Measurements from ENCODE around the gene CGB5.
"Not testable (repeated sequence)": the region's sequence is repeated elsewhere in the genome, so short reads cannot be mapped to it uniquely, and the experiment has no call there.

Gene CGB5

DNA sequence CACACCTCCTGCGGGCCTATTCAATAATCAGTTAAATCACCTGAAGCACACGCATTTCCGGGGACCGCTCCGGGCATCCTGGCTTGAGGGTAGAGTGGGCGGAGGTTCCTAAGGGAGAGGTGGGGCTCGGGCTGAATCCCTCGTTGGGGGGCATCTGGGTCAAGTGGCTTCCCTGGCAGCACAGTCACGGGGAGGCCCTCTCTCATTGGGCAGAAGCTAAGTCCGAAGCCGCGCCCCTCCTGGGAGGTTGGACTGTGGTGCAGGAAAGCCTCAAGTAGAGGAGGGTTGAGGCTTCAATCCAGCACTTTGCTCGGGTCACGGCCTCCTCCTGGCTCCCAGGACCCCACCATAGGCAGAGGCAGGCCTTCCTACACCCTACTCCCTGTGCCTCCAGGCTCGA lies at the start of gene CGB5:
Gene CGB5 (plus strand): TSS at position 301 of the 400 bp plus-strand sequence. CDS start 362 bp downstream, outside the sequence.
- DNase-seq (ENCODE audit: low read depth) = not testable (repeated sequence)

DNA sequence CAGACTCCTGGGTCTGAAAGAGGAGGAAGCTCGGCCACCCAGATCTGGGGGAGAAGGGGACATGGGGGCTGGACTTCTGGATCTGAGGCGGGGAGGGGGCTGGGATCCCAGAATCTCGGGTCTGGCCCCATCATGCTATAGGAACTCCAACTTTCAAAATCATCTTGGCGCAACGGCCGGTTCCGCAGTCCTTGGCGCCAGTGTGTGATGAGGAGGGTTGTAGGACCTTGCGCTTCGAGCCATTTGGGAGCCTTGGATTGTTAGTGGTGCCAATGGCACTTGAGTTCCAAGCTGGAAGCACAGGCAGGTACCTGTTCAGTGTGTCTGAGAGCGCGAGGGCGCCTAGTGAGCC lies 49.6 kb upstream of the CGB5 start:
- no peak for DNase-seq (ENCODE audit: low read depth)

DNA sequence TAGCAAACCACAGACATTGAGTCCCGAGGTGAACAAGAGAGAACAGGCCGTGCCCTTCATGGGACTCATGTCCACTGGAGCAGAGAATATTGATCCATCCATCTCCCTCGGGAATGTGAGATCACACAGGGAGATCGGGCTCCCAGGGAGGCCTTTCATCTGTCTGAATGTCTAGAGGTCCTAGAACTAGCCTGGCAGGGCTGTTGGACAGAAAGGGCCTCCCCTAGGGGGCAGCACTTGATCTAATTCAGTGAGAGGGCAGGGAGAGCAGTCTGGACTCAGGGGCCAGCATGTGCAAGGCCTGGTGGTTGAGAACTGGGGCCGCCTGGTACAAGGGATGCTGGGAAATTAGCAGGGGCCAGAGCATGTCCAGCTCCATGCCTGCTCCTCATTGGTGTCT lies 45.7 kb upstream of the CGB5 start:
- no peak for DNase-seq (ENCODE audit: low read depth)

DNA sequence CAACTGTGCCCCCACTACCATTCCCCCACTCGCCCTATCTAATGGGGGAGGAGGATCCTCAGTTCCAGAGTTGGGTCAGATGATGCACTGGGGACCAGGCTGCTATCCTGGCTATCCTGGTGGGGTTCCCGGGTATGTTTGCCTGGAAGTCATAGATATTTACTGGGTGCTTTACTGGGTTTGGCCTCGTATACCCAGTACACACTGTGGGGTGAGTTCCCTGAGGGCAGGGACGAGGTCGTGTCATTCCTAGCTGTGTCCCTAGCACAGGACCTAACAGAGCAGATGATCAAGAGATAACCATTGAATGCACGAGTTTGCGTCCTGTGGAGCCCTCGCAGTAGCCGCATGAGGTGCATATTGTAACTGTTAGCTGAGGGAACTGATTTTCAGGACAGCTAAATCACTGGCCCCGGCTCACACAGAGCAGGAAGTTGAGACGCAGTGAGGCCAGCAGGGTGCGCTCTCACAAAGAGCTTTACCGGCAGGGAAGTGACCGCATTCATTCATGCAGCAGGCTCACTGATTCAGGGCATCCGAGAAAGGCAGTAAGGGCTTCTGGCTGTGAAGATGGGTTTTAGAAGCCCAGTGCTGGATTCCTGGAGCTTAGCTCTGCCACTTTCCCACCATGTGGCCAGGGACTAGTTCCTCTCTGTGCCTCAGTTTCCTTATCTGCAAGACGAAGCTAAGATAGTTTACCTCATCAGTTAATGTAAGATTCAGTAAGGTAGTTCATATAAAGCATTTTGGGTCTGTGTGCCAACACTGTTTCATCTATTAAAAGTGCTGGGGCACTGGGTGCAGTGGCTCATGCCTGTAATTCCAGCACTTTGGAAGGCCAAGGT lies 43.9 kb upstream of the CGB5 start:
- no peak for DNase-seq (ENCODE audit: low read depth)

DNA sequence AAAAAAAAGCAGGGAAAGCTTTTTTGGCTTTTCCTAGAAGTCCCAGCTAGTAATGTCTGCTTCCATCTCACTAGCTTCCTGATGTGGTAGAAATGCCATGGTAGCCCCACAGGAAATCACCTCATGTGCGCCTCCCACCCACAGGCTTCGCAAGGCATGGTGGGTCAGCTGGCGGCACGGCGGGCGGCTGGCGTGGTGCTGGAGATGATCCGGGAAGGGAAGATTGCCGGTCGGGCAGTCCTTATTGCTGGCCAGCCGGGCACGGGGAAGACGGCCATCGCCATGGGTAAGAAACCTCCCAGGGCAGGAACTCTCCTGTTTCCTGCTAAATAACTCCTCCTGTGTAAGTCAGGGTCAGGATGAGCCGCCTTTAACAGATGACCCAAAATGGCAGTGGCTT lies 39.5 kb upstream of the CGB5 start:
- no peak for DNase-seq (ENCODE audit: low read depth)

DNA sequence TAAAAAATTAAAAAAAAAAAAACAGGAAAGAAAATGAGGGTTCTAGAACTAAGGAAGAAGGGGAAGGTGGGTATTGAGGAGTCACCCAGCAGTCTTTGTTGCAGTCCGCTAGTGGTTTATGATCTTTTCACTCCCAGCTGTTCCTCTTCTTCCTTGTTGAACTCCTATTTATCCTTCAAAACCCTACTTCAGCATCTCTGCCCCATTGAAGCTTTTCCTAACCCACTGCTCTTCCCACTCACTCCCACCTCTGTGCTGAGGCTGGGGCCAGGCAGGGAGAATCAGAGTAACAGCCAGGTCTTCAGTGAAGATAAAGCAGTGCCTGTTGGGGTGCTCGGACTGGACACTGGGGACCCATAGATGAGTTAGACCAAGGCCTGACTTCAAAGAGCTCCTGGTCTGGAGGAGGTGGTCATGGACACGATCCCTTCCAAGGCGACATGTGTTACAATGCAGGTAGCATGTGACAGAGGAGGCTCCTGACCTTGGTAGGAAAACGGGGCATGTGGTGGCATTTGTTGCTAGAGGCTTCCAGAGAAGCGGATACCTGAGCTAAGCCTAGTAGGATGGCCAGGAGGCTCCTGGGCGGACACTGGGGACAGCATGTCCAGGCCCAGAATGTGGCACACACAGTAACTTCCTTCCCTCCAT lies 38.6 kb upstream of the CGB5 start:
- DNase-seq (ENCODE audit: low read depth) = no peak

DNA sequence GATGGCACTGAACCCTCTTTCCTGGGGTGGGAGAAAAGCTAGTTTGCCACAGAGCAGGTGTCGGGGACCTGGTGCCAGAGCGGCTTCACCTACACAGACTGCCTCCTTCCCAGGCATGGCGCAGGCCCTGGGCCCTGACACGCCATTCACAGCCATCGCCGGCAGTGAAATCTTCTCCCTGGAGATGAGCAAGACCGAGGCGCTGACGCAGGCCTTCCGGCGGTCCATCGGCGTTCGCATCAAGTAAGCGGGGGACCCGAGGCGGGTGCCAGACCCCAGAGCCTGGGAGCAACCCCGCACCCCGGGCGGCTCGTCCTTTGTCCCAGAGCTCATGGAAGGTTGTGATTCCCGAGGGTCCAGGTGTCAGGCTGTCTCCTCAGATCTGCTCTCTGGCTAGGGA lies 36.7 kb upstream of the CGB5 start:
- DNase-seq (ENCODE audit: low read depth) = no peak

DNA sequence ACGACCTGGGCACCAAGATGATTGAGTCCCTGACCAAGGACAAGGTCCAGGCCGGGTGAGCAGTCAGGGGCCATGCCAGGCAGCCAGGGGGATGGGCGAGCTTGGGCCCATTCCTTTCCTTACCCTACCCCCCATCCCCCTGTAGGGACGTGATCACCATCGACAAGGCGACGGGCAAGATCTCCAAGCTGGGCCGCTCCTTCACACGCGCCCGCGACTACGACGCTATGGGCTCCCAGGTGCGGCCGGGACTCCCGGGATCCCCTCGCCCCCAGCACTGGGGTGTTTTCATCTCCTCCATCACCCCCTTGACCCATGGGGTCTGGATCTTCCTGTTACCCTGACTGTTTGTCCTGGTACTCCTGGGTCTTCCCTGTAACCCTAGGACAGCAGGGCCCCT lies 33.8 kb upstream of the CGB5 start:
- DNase-seq (ENCODE audit: low read depth) = no peak

DNA sequence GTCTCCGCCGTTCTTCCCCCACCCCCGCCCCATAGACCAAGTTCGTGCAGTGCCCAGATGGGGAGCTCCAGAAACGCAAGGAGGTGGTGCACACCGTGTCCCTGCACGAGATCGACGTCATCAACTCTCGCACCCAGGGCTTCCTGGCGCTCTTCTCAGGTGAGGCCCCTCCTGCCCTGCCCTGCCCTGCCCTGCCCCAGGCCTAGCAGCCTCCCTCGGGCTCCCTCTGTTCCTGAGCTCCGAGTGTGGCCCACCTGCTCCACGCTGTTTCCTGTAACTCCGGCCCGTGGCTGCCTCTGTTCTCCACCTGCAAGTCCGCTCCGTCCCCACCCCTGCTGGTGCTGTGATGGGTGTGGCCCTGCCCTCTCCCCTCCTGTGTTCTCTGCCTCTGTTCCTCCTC lies 33.2 kb upstream of the CGB5 start:
- DNase-seq (ENCODE audit: low read depth) = no peak

DNA sequence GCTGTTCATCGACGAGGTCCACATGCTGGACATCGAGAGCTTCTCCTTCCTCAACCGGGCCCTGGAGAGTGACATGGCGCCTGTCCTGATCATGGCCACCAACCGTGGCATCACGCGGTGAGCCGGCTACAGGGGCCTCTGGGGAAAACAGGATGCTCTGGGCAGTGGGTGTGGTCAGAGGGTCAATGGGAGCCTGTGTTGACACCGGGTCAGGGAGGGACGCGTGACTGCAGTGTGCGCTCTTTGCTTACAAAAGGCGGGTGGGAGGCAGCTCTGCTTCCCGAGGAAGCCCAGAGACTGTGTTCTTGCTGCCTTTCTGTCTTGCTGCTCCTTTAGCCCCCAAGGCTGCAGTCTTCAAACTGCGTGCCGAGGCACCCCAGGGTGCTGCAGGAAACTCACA lies 32.5 kb upstream of the CGB5 start:
- no peak for DNase-seq (ENCODE audit: low read depth)

DNA sequence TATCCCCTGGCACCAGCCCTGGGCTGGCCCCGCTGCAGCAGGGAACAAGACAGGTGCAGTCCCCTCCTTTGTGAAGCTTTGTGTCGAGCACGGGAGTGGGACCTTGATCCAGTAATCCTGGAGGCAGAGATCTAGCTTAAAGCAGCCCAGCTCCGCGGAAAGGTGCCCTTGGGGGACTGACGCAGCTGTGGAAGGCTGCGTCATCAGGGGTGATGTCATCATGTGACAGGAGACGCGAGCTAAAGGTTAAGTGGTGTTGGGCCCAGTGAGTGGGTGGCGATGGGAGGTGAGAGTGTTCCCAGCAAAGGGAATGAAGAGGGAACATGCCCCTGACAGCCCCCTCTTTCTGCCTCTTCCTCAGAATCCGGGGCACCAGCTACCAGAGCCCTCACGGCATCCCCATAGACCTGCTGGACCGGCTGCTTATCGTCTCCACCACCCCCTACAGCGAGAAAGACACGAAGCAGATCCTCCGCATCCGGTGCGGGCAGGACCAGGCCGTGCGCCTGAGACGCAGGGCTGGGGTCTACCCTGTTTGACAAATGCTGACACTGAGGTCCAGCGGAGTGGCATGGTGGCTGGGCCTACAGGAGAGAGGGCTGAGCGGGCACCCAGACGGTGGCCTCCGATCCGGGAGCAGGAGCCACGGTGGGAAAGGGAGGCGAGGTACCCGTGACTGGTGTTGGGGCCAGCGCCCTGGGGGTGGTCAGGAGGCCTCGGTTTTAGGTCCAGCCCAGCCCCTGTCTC lies 29.4 kb upstream of the CGB5 start:
- DNase-seq (ENCODE audit: low read depth) = no peak

DNA sequence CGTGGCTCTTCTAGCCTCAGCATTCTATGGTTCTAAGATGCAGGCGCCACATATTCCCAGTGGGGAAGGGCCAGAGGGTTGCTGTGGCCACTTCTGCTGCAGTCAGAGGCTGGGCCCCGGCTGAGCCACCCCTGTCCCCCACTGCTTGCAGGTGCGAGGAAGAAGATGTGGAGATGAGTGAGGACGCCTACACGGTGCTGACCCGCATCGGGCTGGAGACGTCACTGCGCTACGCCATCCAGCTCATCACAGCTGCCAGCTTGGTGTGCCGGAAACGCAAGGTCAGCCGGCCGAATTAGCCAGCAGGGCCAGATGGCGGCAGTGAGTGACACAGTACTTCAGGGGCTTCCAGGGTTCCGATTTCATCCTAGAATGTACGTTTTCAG lies 28.8 kb upstream of the CGB5 start:
- DNase-seq (ENCODE audit: low read depth) = no peak

DNA sequence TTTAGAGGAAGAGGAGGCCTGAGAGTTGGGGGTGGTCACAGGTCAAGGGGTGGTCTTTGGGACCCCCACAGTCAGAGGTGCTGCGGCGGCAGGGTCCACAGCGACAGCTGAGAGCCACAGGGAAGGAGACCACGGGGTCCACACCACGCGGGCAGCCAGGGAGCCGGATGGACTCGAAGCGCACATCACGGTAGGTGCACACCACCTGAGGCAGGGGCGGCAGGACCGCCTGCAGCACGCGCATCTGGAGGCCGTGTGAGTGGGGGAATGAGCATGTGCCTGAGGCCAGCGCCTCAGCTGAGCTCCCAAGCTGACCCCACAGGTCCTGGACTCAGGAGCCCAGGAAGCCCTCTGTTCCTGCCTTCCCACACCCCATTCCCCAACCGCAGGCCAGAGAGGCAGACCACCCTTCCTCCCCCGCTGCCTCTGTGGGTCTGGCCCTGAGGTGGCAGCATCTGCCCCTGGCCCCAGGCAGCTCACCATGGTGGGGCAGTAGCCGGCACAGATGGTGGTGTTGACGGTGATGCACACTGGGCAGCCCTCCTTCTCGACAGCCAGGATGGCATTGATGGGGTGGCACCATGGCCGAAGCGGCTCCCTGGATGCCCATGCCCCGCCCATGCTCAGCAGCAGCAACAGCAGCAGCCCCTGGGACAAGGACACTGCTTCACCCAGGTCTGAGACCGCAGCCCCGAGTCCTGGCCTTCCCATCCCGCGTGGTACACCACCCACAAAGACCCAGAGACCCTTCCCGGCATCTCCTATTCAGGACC lies 27.4 kb upstream of the CGB5 start:
- DNase-seq (ENCODE audit: low read depth) = no peak

DNA sequence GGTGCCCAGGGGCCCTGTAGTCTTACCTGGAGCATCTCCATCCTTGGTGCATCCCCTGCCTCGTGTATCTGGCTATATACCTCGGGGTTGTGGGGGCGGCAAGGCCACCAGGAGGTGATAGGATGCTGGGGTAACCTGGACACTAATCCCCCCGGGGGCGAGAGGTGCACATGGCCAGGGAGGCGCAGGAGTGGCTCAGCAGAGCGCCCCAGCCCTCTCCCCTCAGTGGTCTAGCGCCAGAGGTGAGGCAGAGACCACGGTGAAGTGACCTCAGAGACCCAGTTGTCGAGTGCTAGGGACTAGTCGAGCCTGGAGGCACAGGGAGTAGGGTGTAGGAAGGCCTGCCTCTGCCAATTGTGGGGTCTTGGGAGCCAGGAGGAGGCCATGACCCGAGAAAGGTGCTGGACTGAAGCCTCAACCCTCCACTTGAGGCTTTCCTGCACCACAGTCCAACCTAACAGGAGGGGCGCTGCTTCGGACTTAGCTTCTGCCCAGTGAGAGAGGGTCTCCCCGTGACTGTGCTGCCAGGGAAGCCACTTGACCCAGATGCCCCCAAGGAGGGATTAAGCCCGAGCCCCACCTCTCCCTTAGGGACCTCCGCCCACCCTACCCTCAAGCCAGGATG lies 26.5 kb upstream of the CGB5 start, which contains the start of gene LHB:
Gene LHB (minus strand): TSS at position 51 of the 625 bp plus-strand sequence. CDS start 10 bp downstream, at position 41.
- no peak for DNase-seq (ENCODE audit: low read depth)

DNA sequence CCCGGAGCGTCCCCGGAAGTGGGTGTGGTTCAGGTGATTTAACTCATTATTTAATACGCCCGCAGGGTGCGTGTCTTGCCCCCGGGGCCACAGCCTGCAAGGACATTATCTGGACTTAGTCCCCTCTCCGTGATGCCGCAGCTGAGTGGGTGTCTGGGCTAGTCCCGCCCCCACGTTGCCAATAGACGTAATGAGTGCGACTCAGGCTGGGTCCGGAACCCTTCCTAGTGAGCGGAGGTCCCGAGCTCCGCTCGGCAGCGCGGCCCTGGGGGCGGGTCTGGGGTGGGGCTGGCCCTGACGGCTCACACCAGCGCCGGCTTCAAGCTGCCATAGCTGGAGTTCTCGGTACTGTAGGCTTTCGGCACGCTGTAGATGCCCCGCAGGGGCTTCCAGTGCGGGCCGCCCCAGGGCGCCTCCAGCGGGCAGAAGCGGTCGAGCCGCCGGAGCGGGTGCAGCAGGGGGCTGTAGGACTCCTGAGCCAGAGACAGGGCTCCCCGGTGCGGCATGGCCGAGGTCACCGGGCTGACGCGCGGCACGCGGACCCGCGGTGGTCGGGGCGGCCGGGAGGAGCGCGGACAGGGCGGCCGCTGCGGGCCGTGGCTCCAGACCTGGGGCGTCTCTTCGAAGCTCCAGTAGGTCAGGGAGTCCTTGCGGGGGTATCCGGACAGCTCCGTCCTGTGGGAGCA lies 25.8 kb upstream of the CGB5 start:
- DNase-seq (ENCODE audit: low read depth) = no peak

DNA sequence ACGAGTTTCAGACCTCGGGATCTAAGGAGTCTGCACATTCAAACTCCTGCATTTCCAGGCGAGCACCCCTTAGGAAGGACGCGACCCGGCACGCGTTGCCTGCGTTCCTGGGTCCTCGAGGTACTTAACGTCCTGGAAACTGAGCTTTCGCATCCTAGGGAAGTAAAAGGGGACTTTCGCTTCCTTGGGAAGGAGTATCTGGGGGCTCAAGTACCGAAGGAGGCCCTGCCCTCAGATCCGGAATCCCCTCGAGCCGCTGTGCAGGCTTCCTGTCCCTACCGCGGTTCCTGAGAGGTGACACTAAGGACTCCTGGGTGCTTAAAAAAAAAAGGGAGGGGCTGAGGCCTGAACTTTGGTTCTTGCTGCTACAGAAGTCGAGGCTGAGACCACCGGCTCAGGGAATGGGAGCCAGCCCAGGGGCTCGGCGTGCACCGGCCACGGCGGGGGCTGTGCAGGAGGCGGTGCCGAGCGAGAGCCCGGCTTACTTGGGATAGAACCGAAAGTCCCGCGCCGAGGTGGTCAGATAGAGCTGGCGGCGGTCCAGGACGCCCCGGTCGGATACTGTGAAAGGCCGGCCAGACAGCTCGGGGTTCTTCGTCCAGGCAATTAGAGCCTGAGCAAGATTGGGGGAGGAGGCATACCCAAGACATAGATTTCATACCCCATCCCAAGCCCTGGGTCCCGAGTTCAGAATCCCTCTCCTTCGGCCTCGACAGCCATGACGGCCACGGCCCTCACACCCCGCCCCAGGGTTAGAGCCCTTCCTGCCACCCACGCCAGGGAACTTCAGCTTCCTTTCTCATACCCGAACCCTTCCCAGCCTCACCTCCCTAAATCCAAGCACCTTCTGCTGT lies 25.0 kb upstream of the CGB5 start:
- DNase-seq (ENCODE audit: low read depth) = not testable (repeated sequence)

DNA sequence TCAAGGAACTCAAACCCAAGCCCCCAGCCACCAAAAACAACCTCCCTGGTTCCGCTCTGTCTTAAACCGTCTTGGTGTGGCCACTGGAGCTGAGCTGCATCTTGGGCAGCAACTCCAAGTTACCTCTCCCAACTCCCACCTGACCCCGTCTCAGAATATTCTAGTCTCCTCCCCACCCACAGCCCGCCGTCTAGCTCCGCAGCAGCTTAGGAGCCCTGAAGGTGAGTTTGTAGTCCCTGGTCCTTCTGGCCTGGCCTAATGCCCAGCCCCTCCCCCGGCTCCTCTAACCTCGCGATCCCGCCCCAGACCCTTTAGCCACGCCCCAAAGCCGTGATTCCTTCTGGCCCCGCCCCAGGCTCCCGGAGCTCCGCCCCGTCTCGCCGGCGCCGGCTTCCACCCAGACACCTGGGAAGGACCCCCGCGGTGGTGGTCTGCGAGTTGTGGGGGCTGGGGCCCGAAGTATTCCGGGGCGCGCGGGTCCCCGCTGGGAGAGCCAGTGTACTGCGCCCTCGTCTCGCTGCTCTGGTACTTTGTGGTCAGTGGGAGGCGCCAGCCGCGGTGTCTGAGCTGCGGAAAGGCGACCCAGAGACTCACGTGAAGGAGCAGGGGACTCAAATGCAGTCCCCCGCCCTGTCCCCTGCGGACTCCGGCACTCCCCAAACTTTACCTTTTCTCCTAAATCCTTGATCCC lies 24.3 kb upstream of the CGB5 start:
- peak; percentile 31 for DNase-seq (ENCODE audit: low read depth)

DNA sequence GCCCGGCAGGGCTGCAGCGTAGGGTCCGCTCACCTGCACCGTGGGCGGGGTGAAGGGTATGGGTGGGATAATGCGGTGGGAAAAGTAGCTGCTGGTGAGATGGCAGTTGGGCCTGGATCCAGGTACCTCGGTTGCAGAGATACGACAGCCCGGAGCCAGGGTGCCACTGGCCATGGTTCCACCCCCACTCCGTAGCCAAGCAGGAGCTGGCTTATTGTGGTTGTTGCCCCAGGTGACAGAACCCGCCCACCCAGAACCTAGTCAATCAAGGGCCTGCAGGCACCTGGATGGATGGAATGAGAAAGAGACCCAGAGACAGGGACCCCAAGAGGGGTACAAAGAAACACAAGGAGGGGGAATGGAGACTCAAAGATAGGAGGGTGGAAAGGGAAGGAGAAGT lies 23.3 kb upstream of the CGB5 start:
- no peak for DNase-seq (ENCODE audit: low read depth)

Data from stimulated activated CD8-positive, alpha-beta memory T cell treated with anti-CD3 and anti-CD28 coated beads, Interleukin-15, amount 100 ng/mL, for 24 hours (primary cell).